ENCODE results near the gene TGFB2. TPM values are rescaled to one million over a fixed set of nuclear protein-coding genes. Genes with fewer than 3 reads are reported as not detected.

Gene TGFB2
- total RNA-seq, 1 donor, result 13.4 TPM

DNA sequence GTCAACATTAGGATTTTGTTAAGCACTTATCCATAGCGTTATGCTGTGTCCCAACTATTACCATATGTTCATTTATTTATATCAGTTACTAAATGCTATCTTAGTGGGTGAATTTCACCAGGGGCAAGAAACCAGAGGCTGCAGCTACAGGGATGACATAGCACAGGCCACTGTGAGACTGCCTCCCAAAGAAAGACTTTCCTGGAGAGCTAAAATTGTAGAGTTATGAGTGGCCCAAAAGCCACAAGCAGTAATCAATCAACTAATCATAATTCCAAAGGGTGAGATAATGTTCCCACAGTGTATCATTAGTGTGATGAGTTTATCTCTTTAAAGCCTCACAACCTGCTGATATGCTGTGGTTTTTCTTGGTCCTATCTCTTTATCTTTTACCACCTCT is 3.8 kb upstream of the TGFB2 start:
- Histone ChIP-seq H3K27me3 (ENCODE audit: insufficient read depth, low read length) (no peaks in the 10 kb centered on the region), H4K20me1 (ENCODE audit: insufficient read depth, low read length) (no peaks in the 10 kb centered on the region), H2AFZ (ENCODE audit: low read length) (no peak overlapping the region), H3K4me3 (ENCODE audit: insufficient read depth, low read length) (no peak overlapping the region), H3K4me2 (ENCODE audit: insufficient read depth, low read length) (no peak overlapping the region), H3K4me1 (ENCODE audit: insufficient read depth, low read length) (peaks cover 8% of the 10 kb centered on the region), H3K36me3 (ENCODE audit: insufficient read depth, low read length) (no peaks in the 10 kb centered on the region), H3K79me2 (ENCODE audit: insufficient read depth, low read length) (peaks cover 7% of the 10 kb centered on the region), H3K27ac (ENCODE audit: low read depth, low read length) (no peak overlapping the region), H3K9me3 (ENCODE audit: low read depth, low read length) (no peaks in the 10 kb centered on the region)
- TF ChIP-seq CTCF (IDR thresholded peaks at IDR 0.05; ENCODE audit: extremely low read depth, low read depth, low read length), result no peak
- DNase-seq (ENCODE audit: insufficient read length, low spot score, missing footprints), result no peak

- Histone ChIP-seq H3K27ac (ENCODE audit: low read depth, low read length) (no peak overlapping the region), H2AFZ (ENCODE audit: low read length) (no peak overlapping the region), H3K36me3 (ENCODE audit: insufficient read depth, low read length) (no peaks in the 10 kb centered on the region), H3K27me3 (ENCODE audit: insufficient read depth, low read length) (no peaks in the 10 kb centered on the region), H3K4me1 (ENCODE audit: insufficient read depth, low read length) (peaks cover 4% of the 10 kb centered on the region), H3K4me2 (ENCODE audit: insufficient read depth, low read length) (no peak overlapping the region), H3K9me3 (ENCODE audit: low read depth, low read length) (no peaks in the 10 kb centered on the region), H3K79me2 (ENCODE audit: insufficient read depth, low read length) (peaks cover 14% of the 10 kb centered on the region), H3K4me3 (ENCODE audit: insufficient read depth, low read length) (no peak overlapping the region), H4K20me1 (ENCODE audit: insufficient read depth, low read length) (no peaks in the 10 kb centered on the region)
- no peak for TF ChIP-seq CTCF (IDR thresholded peaks at IDR 0.05; ENCODE audit: extremely low read depth, low read depth, low read length)
- no peak for DNase-seq (ENCODE audit: insufficient read length, low spot score, missing footprints)
Observed at GRCh38 chr1:218342091-218342490, 3.0 kb upstream of the TGFB2 start.

GRCh38 chr1:218345673-218346390 is 696 bp downstream of the TGFB2 start:
- H3K9me3 ChIP-seq (ENCODE audit: low read depth, low read length), result no peaks in the 10 kb centered on the region
- H3K36me3 ChIP-seq (ENCODE audit: insufficient read depth, low read length), result no peaks in the 10 kb centered on the region
- H3K27me3 ChIP-seq (ENCODE audit: insufficient read depth, low read length), result no peaks in the 10 kb centered on the region
- H3K4me3 ChIP-seq (ENCODE audit: insufficient read depth, low read length), result peak overlapping the region; percentile 87
- peaks cover 12% of the 10 kb centered on the region for H3K4me1 ChIP-seq (ENCODE audit: insufficient read depth, low read length)
- TF ChIP-seq CTCF (IDR thresholded peaks at IDR 0.05; ENCODE audit: extremely low read depth, low read depth, low read length), result no peak
- peak overlapping the region; percentile 96 for H3K4me2 ChIP-seq (ENCODE audit: insufficient read depth, low read length)
- H2AFZ ChIP-seq (ENCODE audit: low read length), result peak overlapping the region; percentile 80
- peak overlapping the region; percentile 93 for H3K27ac ChIP-seq (ENCODE audit: low read depth, low read length)
- peak; percentile 79 for DNase-seq (ENCODE audit: insufficient read length, low spot score, missing footprints)
- H3K79me2 ChIP-seq (ENCODE audit: insufficient read depth, low read length), result peaks cover 36% of the 10 kb centered on the region
- no peaks in the 10 kb centered on the region for H4K20me1 ChIP-seq (ENCODE audit: insufficient read depth, low read length)

- peak overlapping the region; percentile 96 for H3K4me2 ChIP-seq (ENCODE audit: insufficient read depth, low read length)
- peaks cover 36% of the 10 kb centered on the region for H3K79me2 ChIP-seq (ENCODE audit: insufficient read depth, low read length)
- H3K36me3 ChIP-seq (ENCODE audit: insufficient read depth, low read length), result no peaks in the 10 kb centered on the region
- no peaks in the 10 kb centered on the region for H4K20me1 ChIP-seq (ENCODE audit: insufficient read depth, low read length)
- peak overlapping the region; percentile 87 for H3K4me3 ChIP-seq (ENCODE audit: insufficient read depth, low read length)
- peak overlapping the region; percentile 93 for H3K27ac ChIP-seq (ENCODE audit: low read depth, low read length)
- peak; percentile 85 for DNase-seq (ENCODE audit: insufficient read length, low spot score, missing footprints)
- no peak for TF ChIP-seq CTCF (IDR thresholded peaks at IDR 0.05; ENCODE audit: extremely low read depth, low read depth, low read length)
- peaks cover 20% of the 10 kb centered on the region for H3K4me1 ChIP-seq (ENCODE audit: insufficient read depth, low read length)
- H3K27me3 ChIP-seq (ENCODE audit: insufficient read depth, low read length), result no peaks in the 10 kb centered on the region
- H2AFZ ChIP-seq (ENCODE audit: low read length), result peak overlapping the region; percentile 59
- no peaks in the 10 kb centered on the region for H3K9me3 ChIP-seq (ENCODE audit: low read depth, low read length)
Observed at GRCh38 chr1:218346391-218347204, 1.5 kb downstream of the TGFB2 start.
